IMR-90 (cell line): Measurements from ENCODE around the gene NDUFA5. TPM values are rescaled to one million over a fixed set of nuclear protein-coding genes. Genes with fewer than 3 reads are reported as not detected.

ENCODE experiments used
- ATAC-seq: fragments of 200-7000 bp; cut with Tn5 transposase; 2 replicates; pipeline ENCODE4 v1.9.1; 2020; ENCODE audit warnings: low read depth, mild to moderate bottlenecking, moderate library complexity
- BruUV-seq: library from RNA; stranded (reverse); fragments of 400-500 nt; replicated peaks from 2 replicates; lab custom pipeline; 2021; lab: Mats Ljungman, UMichigan
- CTCF ChIA-PET: fragments of 300-600 bp; formaldehyde crosslinking; extraction: SDS; loops from one replicate; lab custom pipeline; 2021; ENCODE audit warnings: antibody characterized with exemption; lab: Yijun Ruan, JAX
- POLR2A ChIA-PET: fragments of 300-600 bp; sonication (Branson Sonifier 250); formaldehyde crosslinking; loops from one replicate; lab custom pipeline; 2022; ENCODE audit warnings: antibody characterized with exemption; ENCODE audit not compliant: unreplicated experiment; lab: Charles Lee
- DNase-seq: peaks from one replicate; pipeline ENCODE4 v3.0.0; 2013
- H2AFZ ChIP-seq: replicated peaks from 2 replicates; pipeline ENCODE3; 2013; ENCODE audit warnings: low read length, mild to moderate bottlenecking; ENCODE audit not compliant: poor library complexity
- H2AK5ac ChIP-seq: 2 replicates; pipeline ENCODE4 v1.6.1; 2013; ENCODE audit warnings: low read depth, low read length, inconsistent platforms
- H2AK9ac ChIP-seq: replicated peaks from 2 replicates; pipeline ENCODE3; 2013; ENCODE audit warnings: mild to moderate bottlenecking, low read depth, low read length, moderate library complexity; ENCODE audit not compliant: poor library complexity
- H2BK120ac ChIP-seq: 2 replicates; pipeline ENCODE4 v1.6.1; 2013; ENCODE audit warnings: low read depth, low read length, inconsistent platforms
- H2BK15ac ChIP-seq: 3 replicates; pipeline ENCODE4 v1.6.1; 2013; ENCODE audit warnings: low read depth, low read length, inconsistent platforms
- H2BK20ac ChIP-seq: 2 replicates; pipeline ENCODE4 v1.6.1; 2013; ENCODE audit warnings: low read depth, mild to moderate bottlenecking, inconsistent platforms, low read length, moderate library complexity
- H2BK5ac ChIP-seq: 2 replicates; pipeline ENCODE4 v1.6.1; 2013; ENCODE audit warnings: mild to moderate bottlenecking, low read depth, low read length, inconsistent platforms; ENCODE audit not compliant: poor library complexity, severe bottlenecking
- H3K14ac ChIP-seq: replicated peaks from 2 replicates; pipeline ENCODE4 v1.6.1; 2013; ENCODE audit warnings: low read depth, low read length, inconsistent platforms
- H3K18ac ChIP-seq: 2 replicates; pipeline ENCODE4 v1.6.1; 2013; ENCODE audit warnings: low read depth, low read length, control low read depth
- H3K23ac ChIP-seq: 2 replicates; pipeline ENCODE4 v1.6.1; 2013; ENCODE audit warnings: low read depth, low read length, inconsistent platforms
- H3K27ac ChIP-seq: 2 replicates; pipeline ENCODE4 v1.5.1; 2013; ENCODE audit warnings: mild to moderate bottlenecking, control low read depth, low read length; ENCODE audit not compliant: insufficient read depth
- H3K27me3 ChIP-seq: 2 replicates; pipeline ENCODE4 v1.6.1; 2013; ENCODE audit warnings: low read length; ENCODE audit not compliant: control insufficient read depth, insufficient read depth
- H3K36me3 ChIP-seq: 2 replicates; pipeline ENCODE4 v1.6.1; 2013; ENCODE audit warnings: low read length, mixed read lengths; ENCODE audit not compliant: control insufficient read depth, insufficient read depth
- H3K4ac ChIP-seq: 2 replicates; pipeline ENCODE4 v1.6.1; 2013; ENCODE audit warnings: low read depth, low read length, inconsistent platforms
- H3K4me1 ChIP-seq: 2 replicates; pipeline ENCODE4 v1.6.1; 2013; ENCODE audit warnings: low read length, mixed read lengths; ENCODE audit not compliant: control insufficient read depth, insufficient read depth
- H3K4me2 ChIP-seq: 2 replicates; pipeline ENCODE4 v1.6.1; 2013; ENCODE audit warnings: low read depth, mild to moderate bottlenecking, control low read depth, low read length, moderate library complexity
- H3K4me3 ChIP-seq: 2 replicates; pipeline ENCODE4 v1.5.1; 2013; ENCODE audit warnings: low read depth, mild to moderate bottlenecking, control low read depth, low read length, moderate library complexity; ENCODE audit not compliant: insufficient read depth
- H3K56ac ChIP-seq: 2 replicates; pipeline ENCODE4 v1.6.1; 2013; ENCODE audit warnings: low read length, inconsistent platforms; ENCODE audit not compliant: insufficient read depth; ENCODE audit errors: extremely low read depth
- H3K79me1 ChIP-seq, 2 experiments: 2 replicates each; pipeline ENCODE4 v1.6.1; 2013; ENCODE audit warnings: low read length in 2 of 2, inconsistent platforms in 1 of 2, low read depth in 1 of 2
- H3K9ac ChIP-seq: 2 replicates; pipeline ENCODE4 v1.6.1; 2013; ENCODE audit warnings: low read depth, low read length, control low read depth
- H3K9me1 ChIP-seq: 2 replicates; pipeline ENCODE4 v1.6.1; 2013; ENCODE audit warnings: low read length, inconsistent platforms; ENCODE audit not compliant: insufficient read depth
- H3K9me3 ChIP-seq: 2 replicates; pipeline ENCODE4 v1.6.1; 2013; ENCODE audit warnings: low read length; ENCODE audit not compliant: control insufficient read depth, insufficient read depth
- H4K20me1 ChIP-seq: 2 replicates; pipeline ENCODE4 v1.6.1; 2013; ENCODE audit warnings: low read length, inconsistent platforms; ENCODE audit not compliant: insufficient read depth
- H4K5ac ChIP-seq: 2 replicates; pipeline ENCODE4 v1.6.1; 2013; ENCODE audit warnings: mild to moderate bottlenecking, low read depth, low read length, control low read depth
- H4K8ac ChIP-seq, 2 experiments: 2 replicates each; pipeline ENCODE4 v1.6.1; 2013; ENCODE audit warnings: low read depth in 2 of 2, low read length in 2 of 2, control low read depth in 1 of 2, inconsistent platforms in 1 of 2
- H4K91ac ChIP-seq: 2 replicates; pipeline ENCODE4 v1.6.1; 2013; ENCODE audit warnings: low read depth, low read length, inconsistent platforms; ENCODE audit not compliant: insufficient read depth
- BHLHE40 ChIP-seq: fragments of 150-350 bp; IDR thresholded peaks from 2 replicates; pipeline ENCODE4 v1.6.1; 2016; ENCODE audit warnings: mild to moderate bottlenecking, low read depth, low read length
- ELK1 ChIP-seq: fragments of 150-350 bp; IDR thresholded peaks from 2 replicates; pipeline ENCODE4 v1.6.1; 2016; ENCODE audit warnings: low read depth, mild to moderate bottlenecking, low read length, moderate library complexity, borderline replicate concordance
- FOS ChIP-seq: fragments of 150-350 bp; IDR thresholded peaks from 2 replicates; pipeline ENCODE4 v1.6.1; 2016; ENCODE audit warnings: low read depth, low read length
- MAFK ChIP-seq: IDR thresholded peaks from 2 replicates; pipeline ENCODE4 v1.6.1; 2012; ENCODE audit warnings: low read depth, low read length, improper control_type of control experiment
- MAZ ChIP-seq: IDR thresholded peaks from 2 replicates; pipeline ENCODE4 v1.6.1; 2012; ENCODE audit warnings: low read depth, mild to moderate bottlenecking, low read length, improper control_type of control experiment, moderate library complexity, borderline replicate concordance
- NFE2L2 ChIP-seq: fragments of 150-350 bp; IDR thresholded peaks from 2 replicates; pipeline ENCODE4 v1.6.1; 2016; ENCODE audit warnings: low read depth, mild to moderate bottlenecking, low read length
- POLR2A ChIP-seq: IDR thresholded peaks from 2 replicates; pipeline ENCODE4 v1.6.1; 2012; ENCODE audit warnings: mild to moderate bottlenecking, low read depth, low read length
- RCOR1 ChIP-seq: IDR thresholded peaks from 2 replicates; pipeline ENCODE4 v1.6.1; 2012; ENCODE audit warnings: mild to moderate bottlenecking, low read length, improper control_type of control experiment; ENCODE audit not compliant: insufficient replicate concordance
- RFX5 ChIP-seq: IDR thresholded peaks from 2 replicates; pipeline ENCODE4 v1.8.0; 2012; ENCODE audit warnings: low read depth, mild to moderate bottlenecking, low read length, moderate library complexity
- SMC3 ChIP-seq: fragments of 150-350 bp; IDR thresholded peaks from 2 replicates; pipeline ENCODE4 v1.6.1; 2016; ENCODE audit warnings: low read depth, mild to moderate bottlenecking, antibody characterized with exemption, low read length, moderate library complexity
- WGBS, 2 experiments: methylation state at CpG; one replicate each; pipeline versions ENCODE4 v1.1.5 to v1.1.7; 2013; ENCODE audit warnings: missing lambda C conversion rate in 2 of 2; ENCODE audit not compliant: insufficient read length in 1 of 2; ENCODE audit errors: extremely low coverage in 2 of 2; 5-methylcytosine and 5-hydroxymethylcytosine counted together
- dilution Hi-C: fragments of 300-500 bp; cut with HindIII; formaldehyde crosslinking; loops from one replicate; pipeline ENCODE4 v1.14.3; 2018; ENCODE audit warnings: low sequenced_read_pairs; ENCODE audit not compliant: unreplicated experiment
- in situ Hi-C: fragments of 300-500 bp; cut with MboI; formaldehyde crosslinking; loops from 3 replicates; pipeline ENCODE4 v1.14.3; 2019; ENCODE audit warnings: low sequenced_read_pairs, inconsistent platforms, mixed read lengths
- intact Hi-C: fragments of 100-400 bp; cut with micrococcal nuclease; formaldehyde crosslinking; loops from 2 replicates; pipeline ENCODE4 v1.10.0; 2022
- polyA plus RNA-seq, 3 experiments: library from polyadenylated mRNA; depleted of rRNA; stranded (reverse); fragments of >200 nt; gene quantifications; 2 replicates each; pipeline ENCODE4 v1.2.3, GENCODE V29; 2012; ENCODE audit warnings: low replicate concordance in 1 of 3
- total RNA-seq: library from RNA; depleted of rRNA; stranded (reverse); fragments of >200 nt; gene quantifications from 2 replicates; pipeline ENCODE4 v1.2.3, GENCODE V29; 2012

NDUFA5 gene
- total and polyA plus RNA-seq, 2 of the 4 experiments (the other 2 are of a cell fraction), result 2.9 to 12.1 TPM

GRCh38 chr7:123588376-123588775 is 30.8 kb upstream of the NDUFA5 start:
- Histone ChIP-seq H4K20me1 (no peaks in the 10 kb centered on the region), H3K4me3 (no peak overlapping the region), H3K56ac (no peak overlapping the region), H3K4me2 (no peak overlapping the region), H2AK9ac (no peak overlapping the region), H3K14ac (no peak overlapping the region), H3K23ac (no peak overlapping the region), H2AFZ (no peak overlapping the region), H2BK20ac (no peak overlapping the region), H3K9me3 (no peaks in the 10 kb centered on the region), H4K91ac (no peak overlapping the region), H2BK5ac (no peak overlapping the region), H3K27ac (no peak overlapping the region), H2BK120ac (no peak overlapping the region), H4K5ac (no peak overlapping the region), H3K79me1 (no peaks in the 10 kb centered on the region), H3K36me3 (no peaks in the 10 kb centered on the region), H3K9me1 (no peaks in the 10 kb centered on the region), H3K4ac (no peak overlapping the region), H3K27me3 (no peaks in the 10 kb centered on the region; the same call in 1 of the 2 replicates), H2AK5ac (no peak overlapping the region), H4K8ac (no peak overlapping the region), H3K18ac (no peak overlapping the region), H3K9ac (no peak overlapping the region), H3K4me1 (no peaks in the 10 kb centered on the region), H2BK15ac (no peak overlapping the region)
- in situ Hi-C loops, result no loop called here
- BruUV-seq, result no TSS peak
- CTCF ChIA-PET, result no interaction called here
- dilution Hi-C loops, result no loop called here
- DNase-seq, result no peak
- intact Hi-C loops, result no loop called here
- no peak for ATAC-seq
- no CpG with 5 or more reads among the region's 2 CpGs for WGBS, 2 experiments
- TF ChIP-seq NFE2L2, result no peak
- no peak for TF ChIP-seq FOS
- TF ChIP-seq RFX5, result no peak
- no peak for TF ChIP-seq SMC3
- TF ChIP-seq BHLHE40, result no peak
- no peak for TF ChIP-seq ELK1
- no peak for TF ChIP-seq MAZ
- no peak for TF ChIP-seq RCOR1
- no peak for TF ChIP-seq POLR2A
- TF ChIP-seq MAFK, result no peak
- POLR2A ChIA-PET, result no interaction called here
